Fibroblast of skin of left biceps (primary cell): ENCODE measurements around the gene TMIGD3.

ENCODE experiments used
- DNase-seq, 2 experiments: peaks; one replicate each; pipeline ENCODE4 v3.0.0-alpha.2; 2013; ENCODE audit warnings: low read depth in 2 of 2

Gene TMIGD3

GRCh38 chr1:111507411-111508201, 4.2 kb upstream of the TMIGD3 start:
- no peak for DNase-seq

GRCh38 chr1:111506561-111506960, 3.1 kb upstream of the TMIGD3 start:
- no peak for DNase-seq

- no peak for DNase-seq
These were observed 2.2 kb upstream of the TMIGD3 start for GRCh38 chr1:111505641-111506119.

GRCh38 chr1:111504097-111504496, 664 bp upstream of the TMIGD3 start:
- DNase-seq, result no peak

GRCh38 chr1:111501645-111502044, 1.8 kb downstream of the TMIGD3 start:
- DNase-seq, result no peak

GRCh38 chr1:111499026-111499785, 4.2 kb downstream of the TMIGD3 start:
- DNase-seq, result no peak

GRCh38 chr1:111497592-111497991, 5.8 kb downstream of the TMIGD3 start:
- DNase-seq, result no peak

GRCh38 chr1:111496398-111496797, 7.0 kb downstream of the TMIGD3 start:
- DNase-seq, result no peak

- DNase-seq, result no peak
These were observed 12.4 kb downstream of the TMIGD3 start for GRCh38 chr1:111491070-111491469.

GRCh38 chr1:111490220-111490619, 13.2 kb downstream of the TMIGD3 start:
- DNase-seq, result no peak

- DNase-seq, result no peak
These were observed 13.8 kb downstream of the TMIGD3 start for GRCh38 chr1:111489604-111490003.

- DNase-seq, result no peak
These were observed 14.8 kb downstream of the TMIGD3 start for GRCh38 chr1:111488669-111489068.

GRCh38 chr1:111487133-111487532, 16.3 kb downstream of the TMIGD3 start:
- DNase-seq, result no peak

- DNase-seq, result no peak
These were observed 17.0 kb downstream of the TMIGD3 start for GRCh38 chr1:111486431-111486830.

- DNase-seq, result no peak
These were observed 18.9 kb downstream of the TMIGD3 start for GRCh38 chr1:111484391-111485026.

GRCh38 chr1:111483876-111484275, 19.6 kb downstream of the TMIGD3 start:
- DNase-seq, result no peak

GRCh38 chr1:111483166-111483565, 20.3 kb downstream of the TMIGD3 start:
- DNase-seq, result no peak

GRCh38 chr1:111481387-111482221, 21.8 kb downstream of the TMIGD3 start:
- DNase-seq, result no peak

GRCh38 chr1:111480674-111481073, 22.8 kb downstream of the TMIGD3 start:
- no peak for DNase-seq

GRCh38 chr1:111476761-111477309, 26.6 kb downstream of the TMIGD3 start:
- DNase-seq, result no peak

GRCh38 chr1:111476214-111476613, 27.2 kb downstream of the TMIGD3 start:
- DNase-seq, result no peak
